Natural killer cell (primary cell): ENCODE results near the gene N4BP2L2. TPM values are rescaled to one million over a fixed set of nuclear protein-coding genes. Genes with fewer than 3 reads are reported as not detected.

Experiments used
- ATAC-seq, 3 donors: fragments of 150-1000 bp in 2 of 3; fragments of 200-7000 bp in 1 of 3; cut with Tn5 transposase; 1 replicate in 1 of 3; 2 replicates in 2 of 3; pipeline ENCODE4 v1.10.0; 2021; ENCODE audit warnings: mild to moderate bottlenecking in 2 of 3, moderate library complexity in 2 of 3
- DNase-seq, 2 donors: peaks; one replicate each; pipeline versions ENCODE4 v3.0.0 to v3.0.0-alpha.2; 2013 to 2021; ENCODE audit warnings: mixed read lengths in 1 of 2
- H3K27ac ChIP-seq: one replicate; pipeline ENCODE4 v1.5.1; 2013; ENCODE audit warnings: mild to moderate bottlenecking, low read length
- H3K27me3 ChIP-seq: one replicate; pipeline ENCODE4 v1.6.1; 2013; ENCODE audit warnings: low read length; ENCODE audit not compliant: control insufficient read depth, insufficient read depth
- H3K36me3 ChIP-seq: one replicate; pipeline ENCODE4 v1.6.1; 2013; ENCODE audit warnings: low read length; ENCODE audit not compliant: control insufficient read depth, insufficient read depth
- H3K4me1 ChIP-seq: one replicate; pipeline ENCODE4 v1.6.1; 2013; ENCODE audit warnings: low read length; ENCODE audit not compliant: control insufficient read depth, insufficient read depth
- H3K4me3 ChIP-seq: one replicate; pipeline ENCODE4 v1.5.1; 2013; ENCODE audit warnings: low read length
- H3K9me3 ChIP-seq: one replicate; pipeline ENCODE4 v1.6.1; 2013; ENCODE audit warnings: low read length; ENCODE audit not compliant: control insufficient read depth, insufficient read depth
- H3K27ac Mint-ChIP-seq, 2 donors: one replicate each; pipeline ENCODE4 v1.8.0; 2022; ENCODE audit warnings: mild to moderate bottlenecking in 2 of 2, mixed read lengths in 2 of 2, moderate library complexity in 1 of 2
- H3K27me3 Mint-ChIP-seq, 2 donors: one replicate each; pipeline ENCODE4 v1.8.0; 2022; ENCODE audit warnings: low read depth in 2 of 2, mixed read lengths in 2 of 2
- H3K36me3 Mint-ChIP-seq: one replicate; pipeline ENCODE4 v1.8.0; 2022; ENCODE audit warnings: mixed read lengths
- H3K4me1 Mint-ChIP-seq, 2 donors: one replicate each; pipeline ENCODE4 v1.8.0; 2022; ENCODE audit warnings: mixed read lengths in 2 of 2
- H3K4me3 Mint-ChIP-seq: one replicate; pipeline ENCODE4 v1.8.0; 2022; ENCODE audit warnings: mild to moderate bottlenecking, moderate library complexity, mixed read lengths
- H3K9me3 Mint-ChIP-seq, 2 donors: one replicate each; pipeline ENCODE4 v1.8.0; 2022; ENCODE audit warnings: mixed read lengths in 2 of 2
- WGBS: methylation state at CpG from one replicate; pipeline ENCODE4 v1.1.7; 2013; ENCODE audit warnings: missing lambda C conversion rate; ENCODE audit not compliant: insufficient coverage; 5-methylcytosine and 5-hydroxymethylcytosine counted together
- intact Hi-C: fragments of 100-400 bp; cut with micrococcal nuclease; formaldehyde crosslinking; loops from one replicate; pipeline ENCODE4 v1.14.2; 2022
- total RNA-seq, 4 donors: library from RNA; stranded (reverse); fragments of 120-200 nt in 1 of 4; gene quantifications; one replicate each; pipeline versions ENCODE4 v1.2.3 to v1.2.4, GENCODE V29; 2013 to 2022
- TF ChIP-seq, protein P1 (sequence below): fragments of 200-600 bp; IDR thresholded peaks from one replicate; pipeline ENCODE4 v1.8.0; 2022; ENCODE audit warnings: antibody characterized with exemption

N4BP2L2 gene
- total RNA-seq, 3 donors from 2014 or later (not counting 1 experiment from before 2014, with no cell fraction given): 195 to 247 (median 221) TPM

DNA sequence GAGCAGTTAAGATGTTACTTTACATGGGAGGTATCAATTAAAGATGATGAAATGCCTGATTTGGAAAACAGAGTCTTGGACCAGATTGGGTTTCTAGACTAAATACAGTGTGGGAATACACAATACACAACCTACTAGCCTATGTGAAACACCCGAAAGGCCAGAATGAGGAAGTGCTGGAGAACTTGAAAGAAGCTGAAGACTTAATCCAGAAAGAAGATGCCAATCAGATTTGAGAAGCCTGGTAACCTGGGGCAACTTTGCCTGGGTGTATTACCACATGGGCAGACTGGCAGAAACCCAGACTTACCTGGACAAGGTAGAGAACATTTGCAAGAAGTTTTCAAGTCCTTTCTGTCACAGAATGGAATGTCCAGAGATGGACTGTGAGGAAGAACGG, 153.9 kb downstream of the N4BP2L2 start:
- H3K27me3 Mint-ChIP-seq: no peaks in the 10 kb centered on the region
- H3K27ac ChIP-seq: no peak overlapping the region
- no peak overlapping the region for H3K4me3 Mint-ChIP-seq
- no peaks in the 10 kb centered on the region for H3K27me3 ChIP-seq
- WGBS: 80% methylated on average over 2 of the region's 2 CpGs
- H3K36me3 ChIP-seq: no peaks in the 10 kb centered on the region
- no peak for ATAC-seq
- DNase-seq: no peak
- H3K4me1 ChIP-seq: no peaks in the 10 kb centered on the region
- TF ChIP-seq, protein P1, sequence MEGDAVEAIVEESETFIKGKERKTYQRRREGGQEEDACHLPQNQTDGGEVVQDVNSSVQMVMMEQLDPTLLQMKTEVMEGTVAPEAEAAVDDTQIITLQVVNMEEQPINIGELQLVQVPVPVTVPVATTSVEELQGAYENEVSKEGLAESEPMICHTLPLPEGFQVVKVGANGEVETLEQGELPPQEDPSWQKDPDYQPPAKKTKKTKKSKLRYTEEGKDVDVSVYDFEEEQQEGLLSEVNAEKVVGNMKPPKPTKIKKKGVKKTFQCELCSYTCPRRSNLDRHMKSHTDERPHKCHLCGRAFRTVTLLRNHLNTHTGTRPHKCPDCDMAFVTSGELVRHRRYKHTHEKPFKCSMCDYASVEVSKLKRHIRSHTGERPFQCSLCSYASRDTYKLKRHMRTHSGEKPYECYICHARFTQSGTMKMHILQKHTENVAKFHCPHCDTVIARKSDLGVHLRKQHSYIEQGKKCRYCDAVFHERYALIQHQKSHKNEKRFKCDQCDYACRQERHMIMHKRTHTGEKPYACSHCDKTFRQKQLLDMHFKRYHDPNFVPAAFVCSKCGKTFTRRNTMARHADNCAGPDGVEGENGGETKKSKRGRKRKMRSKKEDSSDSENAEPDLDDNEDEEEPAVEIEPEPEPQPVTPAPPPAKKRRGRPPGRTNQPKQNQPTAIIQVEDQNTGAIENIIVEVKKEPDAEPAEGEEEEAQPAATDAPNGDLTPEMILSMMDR: no peak
- no peak overlapping the region for H3K27ac Mint-ChIP-seq
- intact Hi-C loops: loop anchor here (5.0 to 10.0 kb wide), 2 partner anchors 43 to 260 kb away; partner anchors contain the start of gene N4BP2L1
- no peaks in the 10 kb centered on the region for H3K9me3 Mint-ChIP-seq
- no peak overlapping the region for H3K4me3 ChIP-seq
- H3K9me3 ChIP-seq: no peaks in the 10 kb centered on the region
- H3K36me3 Mint-ChIP-seq: no peaks in the 10 kb centered on the region
- H3K4me1 Mint-ChIP-seq: peaks cover 5 to 7% of the 10 kb centered on the region in 2 donors

DNA sequence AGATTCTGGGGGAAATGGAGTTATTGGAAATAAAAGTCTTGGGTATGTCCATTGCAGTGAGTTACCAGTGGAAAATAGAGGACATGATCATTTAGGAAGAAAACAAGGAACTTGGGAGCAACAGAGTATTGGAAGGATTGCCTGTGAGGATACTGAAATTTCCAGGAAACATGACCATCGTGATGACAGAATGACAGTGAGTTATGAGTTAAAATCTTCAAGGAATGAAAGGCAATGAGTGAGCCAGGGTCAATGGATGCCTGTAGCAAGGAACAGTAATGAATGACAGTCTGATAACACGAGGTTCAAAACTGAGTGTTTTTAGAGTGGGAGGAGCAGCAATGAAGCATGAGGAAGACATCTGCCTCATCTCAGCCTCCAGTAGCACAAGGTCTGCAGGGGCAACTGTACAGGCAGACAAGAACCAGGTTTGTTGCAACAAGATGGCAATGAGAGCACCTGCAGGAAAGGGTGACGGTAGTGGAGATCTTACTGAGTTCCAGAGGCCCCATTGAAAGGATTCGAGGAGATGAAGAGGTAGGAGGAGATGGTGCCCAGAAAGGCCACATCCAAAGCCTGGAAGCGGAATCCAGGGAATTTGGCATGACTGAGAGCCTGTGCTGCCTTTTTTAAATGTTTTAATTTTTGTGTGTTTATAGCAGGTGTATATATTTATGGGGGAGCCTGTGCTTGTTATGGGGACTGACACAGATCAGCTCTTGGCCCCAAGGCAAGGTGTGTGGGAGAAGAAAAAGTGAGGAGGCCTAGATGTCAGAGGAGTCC, 154.6 kb downstream of the N4BP2L2 start:
- Histone ChIP-seq H3K9me3 (no peaks in the 10 kb centered on the region), H3K27ac (no peak overlapping the region), H3K36me3 (no peaks in the 10 kb centered on the region), H3K4me1 (no peaks in the 10 kb centered on the region), H3K27me3 (no peaks in the 10 kb centered on the region), H3K4me3 (no peak overlapping the region)
- H3K4me3 Mint-ChIP-seq: no peak overlapping the region
- H3K27me3 Mint-ChIP-seq: no peaks in the 10 kb centered on the region
- no peaks in the 10 kb centered on the region for H3K36me3 Mint-ChIP-seq
- H3K4me1 Mint-ChIP-seq: no peaks in the 10 kb centered on the region
- whole genome bisulfite sequencing: 96% methylated on average over 5 of the region's 5 CpGs
- no peaks in the 10 kb centered on the region for H3K9me3 Mint-ChIP-seq
- ATAC-seq: no peak
- intact Hi-C loops: loop anchor here (10.0 kb wide), 1 partner anchor 261 kb away; no protein-coding TSS in a partner anchor
- no peak overlapping the region for H3K27ac Mint-ChIP-seq
- TF ChIP-seq, protein P1: no peak
- DNase-seq: no peak

Other genes with a start within 250 kb of the N4BP2L2 start
- gene ZAR1L, start 223.4 kb downstream of the N4BP2L2 start, total RNA-seq: under 1 TPM in 1 of 3 donors, not detected in 2; 0.23 TPM
- gene BRCA2, start 223.3 kb downstream of the N4BP2L2 start, total RNA-seq: 1 to 10 TPM; 3.6 to 4.3 (median 3.6) TPM
- 10 to 100 TPM; 52.1 to 82.9 (median 75.4) TPM for gene N4BP2L1, start 110.7 kb downstream of the N4BP2L2 start, total RNA-seq
- gene PDS5B, start 47.7 kb upstream of the N4BP2L2 start, total RNA-seq: 10 to 100 TPM; 59.4 to 70.6 (median 64.7) TPM